ENCODE data around the gene ARHGAP32.
"Not testable (repeated sequence)": the region's sequence is repeated elsewhere in the genome, so short reads cannot be mapped to it uniquely, and the experiment has no call there.

The ARHGAP32 gene

GRCh38 chr11:128927108-128927461 lies 265.0 kb downstream of the ARHGAP32 start:
- DNase-seq, result no peak

- no peak for DNase-seq
Observed at GRCh38 chr11:128926437-128927107, 265.6 kb downstream of the ARHGAP32 start.

- no peak for DNase-seq
Observed at GRCh38 chr11:128926000-128926399, 266.1 kb downstream of the ARHGAP32 start.

GRCh38 chr11:128925250-128925600 lies 266.9 kb downstream of the ARHGAP32 start:
- DNase-seq, result no peak

GRCh38 chr11:128924510-128925249 lies 267.4 kb downstream of the ARHGAP32 start:
- DNase-seq, result no peak

- no peak for DNase-seq
Observed at GRCh38 chr11:128924104-128924503, 268.0 kb downstream of the ARHGAP32 start.

GRCh38 chr11:128921793-128922192 lies 270.3 kb downstream of the ARHGAP32 start:
- no peak for DNase-seq

GRCh38 chr11:128920666-128921065 lies 271.5 kb downstream of the ARHGAP32 start:
- no peak for DNase-seq

- not testable (repeated sequence) for DNase-seq
Observed at GRCh38 chr11:128919635-128920034, 272.5 kb downstream of the ARHGAP32 start.

- no peak for DNase-seq
Observed at GRCh38 chr11:128919216-128919615, 272.9 kb downstream of the ARHGAP32 start.

GRCh38 chr11:128917144-128917724 lies 274.9 kb downstream of the ARHGAP32 start:
- DNase-seq, result no peak

GRCh38 chr11:128916681-128917080 lies 275.4 kb downstream of the ARHGAP32 start:
- no peak for DNase-seq

GRCh38 chr11:128916037-128916572 lies 276.0 kb downstream of the ARHGAP32 start:
- no peak for DNase-seq

GRCh38 chr11:128915149-128915521 lies 277.0 kb downstream of the ARHGAP32 start:
- no peak for DNase-seq
